HG03457 (cell line): ENCODE data around the gene IQCE.
A peak's percentile ranks its signal among the peaks of the same experiment; 100 is the strongest.

Experiments used
- ATAC-seq: cut with Tn5 transposase; IDR thresholded peaks from one replicate; pipeline ENCODE4 v1.9.1; 2021; ENCODE audit warnings: moderate number of reproducible peaks; ENCODE audit not compliant: unreplicated experiment

The IQCE gene

GRCh38 chr7:2644220-2644561 lies 85.4 kb downstream of the IQCE start:
- no peak for ATAC-seq

GRCh38 chr7:2644562-2645273 lies 85.9 kb downstream of the IQCE start:
- peak; percentile 29 for ATAC-seq

GRCh38 chr7:2645274-2645868 lies 86.6 kb downstream of the IQCE start:
- peak; percentile 61 for ATAC-seq

GRCh38 chr7:2646336-2646679 lies 87.5 kb downstream of the IQCE start:
- no peak for ATAC-seq

- no peak for ATAC-seq
Measured at GRCh38 chr7:2646680-2647571, 88.1 kb downstream of the IQCE start.

GRCh38 chr7:2647594-2648172 lies 88.9 kb downstream of the IQCE start:
- no peak for ATAC-seq

GRCh38 chr7:2649139-2649838 lies 90.5 kb downstream of the IQCE start:
- no peak for ATAC-seq

GRCh38 chr7:2649991-2650390 lies 91.2 kb downstream of the IQCE start:
- no peak for ATAC-seq

GRCh38 chr7:2650451-2650850 lies 91.7 kb downstream of the IQCE start:
- no peak for ATAC-seq

GRCh38 chr7:2651336-2651735 lies 92.6 kb downstream of the IQCE start:
- no peak for ATAC-seq

- ATAC-seq = no peak
Measured at GRCh38 chr7:2651847-2652735, 93.3 kb downstream of the IQCE start.

GRCh38 chr7:2652736-2653060 lies 93.9 kb downstream of the IQCE start:
- no peak for ATAC-seq

GRCh38 chr7:2654059-2654458 lies 95.3 kb downstream of the IQCE start:
- no peak for ATAC-seq

GRCh38 chr7:2655870-2656614 lies 97.3 kb downstream of the IQCE start:
- no peak for ATAC-seq

- ATAC-seq = no peak
Measured at GRCh38 chr7:2657208-2657607, 98.4 kb downstream of the IQCE start.

- ATAC-seq = no peak
Measured at GRCh38 chr7:2657920-2658671, 99.3 kb downstream of the IQCE start.

GRCh38 chr7:2658941-2659340 lies 100.2 kb downstream of the IQCE start:
- no peak for ATAC-seq

GRCh38 chr7:2659556-2660358 lies 101.0 kb downstream of the IQCE start:
- no peak for ATAC-seq
